Nephron progenitor cell (in vitro differentiated cells): ENCODE results near the gene PLCB4.

ENCODE experiments used
- DNase-seq: peaks from one replicate; pipeline ENCODE4 v3.0.0; 2021
- H3K27ac Mint-ChIP-seq: 2 replicates; pipeline ENCODE4 v1.8.0; 2021; ENCODE audit warnings: mild to moderate bottlenecking, moderate library complexity, mixed read lengths
- H3K27me3 Mint-ChIP-seq: 2 replicates; pipeline ENCODE4 v1.8.0; 2021; ENCODE audit warnings: mild to moderate bottlenecking, low read depth, mixed read lengths; ENCODE audit not compliant: poor library complexity
- H3K36me3 Mint-ChIP-seq: 2 replicates; pipeline ENCODE4 v1.8.0; 2021; ENCODE audit warnings: low read depth, mixed read lengths
- H3K4me1 Mint-ChIP-seq: 2 replicates; pipeline ENCODE4 v1.8.0; 2021; ENCODE audit warnings: mixed read lengths
- H3K4me3 Mint-ChIP-seq: 2 replicates; pipeline ENCODE4 v1.8.0; 2021; ENCODE audit warnings: mild to moderate bottlenecking, moderate library complexity, mixed read lengths
- H3K9me3 Mint-ChIP-seq: 2 replicates; pipeline ENCODE4 v1.8.0; 2021; ENCODE audit warnings: mild to moderate bottlenecking, moderate library complexity, mixed read lengths
- CTCF ChIP-seq: fragments of 200-600 bp; sonication (generic); IDR thresholded peaks from 2 replicates; pipeline ENCODE4 v1.5.0; 2021; ENCODE audit warnings: antibody characterized with exemption

Gene PLCB4

GRCh38 chr20:9416421-9416820 is 347.5 kb downstream of the PLCB4 start:
- Mint-ChIP-seq H3K9me3 (no peaks in the 10 kb centered on the region), H3K4me1 (no peaks in the 10 kb centered on the region), H3K4me3 (no peak overlapping the region), H3K27me3 (no peaks in the 10 kb centered on the region), H3K27ac (peak overlapping the region; percentile 78), H3K36me3 (peaks cover 43% of the 10 kb centered on the region)
- TF ChIP-seq CTCF = no peak
- DNase-seq = no peak

GRCh38 chr20:9417665-9418064 is 348.8 kb downstream of the PLCB4 start:
- no peaks in the 10 kb centered on the region for H3K27me3 Mint-ChIP-seq
- H3K27ac Mint-ChIP-seq = no peak overlapping the region
- no peak for DNase-seq
- no peaks in the 10 kb centered on the region for H3K9me3 Mint-ChIP-seq
- H3K4me1 Mint-ChIP-seq = no peaks in the 10 kb centered on the region
- no peak for TF ChIP-seq CTCF
- no peak overlapping the region for H3K4me3 Mint-ChIP-seq
- H3K36me3 Mint-ChIP-seq = peaks cover 39% of the 10 kb centered on the region

GRCh38 chr20:9422321-9423057 is 353.6 kb downstream of the PLCB4 start:
- Mint-ChIP-seq H3K9me3 (no peaks in the 10 kb centered on the region), H3K27me3 (no peaks in the 10 kb centered on the region), H3K4me3 (no peak overlapping the region), H3K36me3 (peaks cover 59% of the 10 kb centered on the region), H3K4me1 (no peaks in the 10 kb centered on the region), H3K27ac (no peak overlapping the region)
- no peak for DNase-seq
- no peak for TF ChIP-seq CTCF

GRCh38 chr20:9424551-9424950 is 355.7 kb downstream of the PLCB4 start:
- H3K27ac Mint-ChIP-seq = no peak overlapping the region
- H3K36me3 Mint-ChIP-seq = peaks cover 61% of the 10 kb centered on the region
- TF ChIP-seq CTCF = no peak
- no peaks in the 10 kb centered on the region for H3K4me1 Mint-ChIP-seq
- no peaks in the 10 kb centered on the region for H3K9me3 Mint-ChIP-seq
- no peak overlapping the region for H3K4me3 Mint-ChIP-seq
- H3K27me3 Mint-ChIP-seq = no peaks in the 10 kb centered on the region
- DNase-seq = no peak

- Mint-ChIP-seq H3K9me3 (no peaks in the 10 kb centered on the region), H3K27me3 (no peaks in the 10 kb centered on the region), H3K4me1 (no peaks in the 10 kb centered on the region), H3K36me3 (peaks cover 51% of the 10 kb centered on the region), H3K4me3 (no peak overlapping the region), H3K27ac (peak overlapping the region; percentile 35)
- no peak for TF ChIP-seq CTCF
- DNase-seq = no peak
These were observed 358.8 kb downstream of the PLCB4 start for GRCh38 chr20:9427430-9428291.
